ENCODE results near the gene HNRNPM.
"Not testable (repeated sequence)": the region's sequence is repeated elsewhere in the genome, so short reads cannot be mapped to it uniquely, and the experiment has no call there.

GRCh38 chr19:8444140-8444676 is 567 bp upstream of the HNRNPM start:
- TF ChIP-seq, protein P1, sequence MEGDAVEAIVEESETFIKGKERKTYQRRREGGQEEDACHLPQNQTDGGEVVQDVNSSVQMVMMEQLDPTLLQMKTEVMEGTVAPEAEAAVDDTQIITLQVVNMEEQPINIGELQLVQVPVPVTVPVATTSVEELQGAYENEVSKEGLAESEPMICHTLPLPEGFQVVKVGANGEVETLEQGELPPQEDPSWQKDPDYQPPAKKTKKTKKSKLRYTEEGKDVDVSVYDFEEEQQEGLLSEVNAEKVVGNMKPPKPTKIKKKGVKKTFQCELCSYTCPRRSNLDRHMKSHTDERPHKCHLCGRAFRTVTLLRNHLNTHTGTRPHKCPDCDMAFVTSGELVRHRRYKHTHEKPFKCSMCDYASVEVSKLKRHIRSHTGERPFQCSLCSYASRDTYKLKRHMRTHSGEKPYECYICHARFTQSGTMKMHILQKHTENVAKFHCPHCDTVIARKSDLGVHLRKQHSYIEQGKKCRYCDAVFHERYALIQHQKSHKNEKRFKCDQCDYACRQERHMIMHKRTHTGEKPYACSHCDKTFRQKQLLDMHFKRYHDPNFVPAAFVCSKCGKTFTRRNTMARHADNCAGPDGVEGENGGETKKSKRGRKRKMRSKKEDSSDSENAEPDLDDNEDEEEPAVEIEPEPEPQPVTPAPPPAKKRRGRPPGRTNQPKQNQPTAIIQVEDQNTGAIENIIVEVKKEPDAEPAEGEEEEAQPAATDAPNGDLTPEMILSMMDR (IDR thresholded peaks at IDR 0.05 in 4 of 5, conservative IDR thresholded peaks at IDR 0.05 in 1 of 5): not testable (repeated sequence)
- not testable (repeated sequence) for TF ChIP-seq POLR2A (IDR thresholded peaks at IDR 0.05)
